ENCODE measurements around the gene ASTN2. TPM values are rescaled to one million over a fixed set of nuclear protein-coding genes. Genes with fewer than 3 reads are reported as not detected.
"Not testable (repeated sequence)": the region's sequence is repeated elsewhere in the genome, so short reads cannot be mapped to it uniquely, and the experiment has no call there.

ASTN2 gene
- total and polyA plus RNA-seq, 7 experiments from 2014 or later, result 2.2 to 5.3 (median 4.0) TPM

DNA sequence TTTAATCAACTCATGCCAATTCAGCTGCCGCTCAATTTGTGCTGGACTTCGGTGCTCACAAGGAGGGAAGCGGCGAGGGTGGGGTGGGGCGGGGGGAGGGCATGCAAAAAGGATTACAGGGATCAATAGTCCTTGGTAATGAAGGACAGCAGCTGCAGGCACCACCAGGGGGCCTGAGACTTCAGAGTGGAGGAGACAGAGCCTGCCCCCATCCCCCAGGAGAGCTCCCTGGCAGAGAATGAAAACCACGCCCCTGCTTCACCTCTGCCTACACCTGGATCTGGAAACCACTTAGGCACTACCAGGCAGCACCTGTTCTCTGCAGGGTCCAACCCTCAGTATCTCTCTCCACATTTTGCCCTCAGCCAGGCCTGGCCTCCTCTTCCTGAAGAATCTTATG, 572.2 kb downstream of the ASTN2 start:
- ATAC-seq (no peak), DNase-seq (no peak)
- no peaks in the 10 kb centered on the region for H3K36me3 Mint-ChIP-seq
- intact Hi-C loops (cut with micrococcal nuclease), result no loop called here
- Histone ChIP-seq H3K4me3 (ENCODE audit: low read length) (no peak overlapping the region), H3K27ac (ENCODE audit: low read depth, low read length) (no peak overlapping the region), H3K9me3 (ENCODE audit: control insufficient read depth in 2 of 3, low read length in 3 of 3) (no peaks in the 10 kb centered on the region), H3K36me3 (ENCODE audit: control insufficient read depth in 2 of 3, insufficient read depth in 3 of 3, low read length in 3 of 3) (no peaks in the 10 kb centered on the region), H3K4me1 (ENCODE audit: control insufficient read depth in 2 of 2, insufficient read depth in 2 of 2, low read length in 2 of 2) (no peaks in the 10 kb centered on the region), H3K27me3 (ENCODE audit: control insufficient read depth in 2 of 2, insufficient read depth in 2 of 2, low read length in 2 of 2) (no peaks in the 10 kb centered on the region)
- no peaks in the 10 kb centered on the region for H3K27me3 Mint-ChIP-seq
- POLR2A ChIA-PET, result no interaction called here
- no peak overlapping the region for H3K27ac Mint-ChIP-seq
- no peak overlapping the region for H3K4me3 Mint-ChIP-seq
- CTCF ChIA-PET, result no interaction called here
- H3K9me3 Mint-ChIP-seq, result peaks cover 0 to 5% (median 2%) of the 10 kb centered on the region in 11 donors
- peaks cover 0 to 2% (median 0%) of the 10 kb centered on the region in 7 donors for H3K4me1 Mint-ChIP-seq

DNA sequence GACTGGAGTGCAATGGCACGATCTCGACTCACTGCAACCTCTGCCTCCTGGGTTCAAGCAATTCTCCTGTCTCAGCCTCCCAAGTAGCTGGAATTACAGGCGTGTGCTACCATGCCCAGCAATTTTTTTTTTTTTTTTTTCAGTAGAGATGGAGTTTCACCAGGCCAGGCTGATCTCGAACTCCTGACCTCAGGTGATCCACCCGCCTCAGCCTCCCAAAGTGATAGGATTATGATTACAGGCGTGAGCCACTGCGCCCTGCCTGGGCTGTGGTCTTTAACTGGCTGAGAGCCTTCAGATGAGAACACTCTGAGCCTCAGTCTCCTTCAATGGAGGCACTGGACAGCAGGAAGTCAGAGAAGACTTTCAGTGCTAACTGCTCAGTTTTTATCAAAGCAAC, 576.4 kb downstream of the ASTN2 start:
- H3K9me3 ChIP-seq (ENCODE audit: control insufficient read depth in 2 of 3, low read length in 3 of 3); H3K27ac ChIP-seq (ENCODE audit: low read depth, low read length); H3K27me3 ChIP-seq (ENCODE audit: control insufficient read depth in 2 of 2, insufficient read depth in 2 of 2, low read length in 2 of 2); DNase-seq; POLR2A ChIA-PET; ATAC-seq; intact Hi-C loops (cut with micrococcal nuclease); H3K4me3 ChIP-seq (ENCODE audit: low read length); H3K36me3 Mint-ChIP-seq; H3K4me1 Mint-ChIP-seq; CTCF ChIA-PET; H3K4me3 Mint-ChIP-seq; H3K36me3 ChIP-seq (ENCODE audit: control insufficient read depth in 2 of 3, insufficient read depth in 3 of 3, low read length in 3 of 3); H3K9me3 Mint-ChIP-seq; H3K27ac Mint-ChIP-seq; H3K4me1 ChIP-seq (ENCODE audit: control insufficient read depth in 2 of 2, insufficient read depth in 2 of 2, low read length in 2 of 2): not testable (repeated sequence)
- H3K27me3 Mint-ChIP-seq, result peaks cover 0 to 23% (median 6%) of the 10 kb centered on the region in 5 donors

GRCh38 chr9:116837018-116837989, 577.6 kb downstream of the ASTN2 start:
- POLR2A ChIA-PET, result no interaction called here
- no peaks in the 10 kb centered on the region for H3K4me1 Mint-ChIP-seq

GRCh38 chr9:116830321-116830720, 584.5 kb downstream of the ASTN2 start:
- H3K4me3 ChIP-seq (ENCODE audit: low read length); H3K27ac Mint-ChIP-seq; H3K36me3 Mint-ChIP-seq; POLR2A ChIA-PET; H3K27ac ChIP-seq (ENCODE audit: low read depth, low read length); intact Hi-C loops (cut with micrococcal nuclease); H3K9me3 ChIP-seq (ENCODE audit: control insufficient read depth in 2 of 3, low read length in 3 of 3); ATAC-seq; H3K27me3 ChIP-seq (ENCODE audit: control insufficient read depth in 2 of 2, insufficient read depth in 2 of 2, low read length in 2 of 2); DNase-seq; H3K4me3 Mint-ChIP-seq; H3K4me1 ChIP-seq (ENCODE audit: control insufficient read depth in 2 of 2, insufficient read depth in 2 of 2, low read length in 2 of 2); CTCF ChIA-PET; H3K4me1 Mint-ChIP-seq; H3K27me3 Mint-ChIP-seq; H3K36me3 ChIP-seq (ENCODE audit: control insufficient read depth in 2 of 3, insufficient read depth in 3 of 3, low read length in 3 of 3): not testable (repeated sequence)
- peaks cover 0 to 18% (median 4%) of the 10 kb centered on the region in 11 donors for H3K9me3 Mint-ChIP-seq

More at GRCh38 chr9:116837018-116837989, 577.6 kb downstream of the ASTN2 start:
- H3K4me3 ChIP-seq (ENCODE audit: low read length), result no peak overlapping the region
- CTCF ChIA-PET, result no interaction called here
- no peaks in the 10 kb centered on the region for H3K9me3 ChIP-seq (ENCODE audit: control insufficient read depth in 2 of 3, low read length in 3 of 3)
- Mint-ChIP-seq H3K27ac (no peak overlapping the region), H3K27me3 (peaks cover 0 to 23% (median 6%) of the 10 kb centered on the region in 5 donors), H3K4me3 (no peak overlapping the region), H3K9me3 (peaks cover 0 to 5% (median 0%) of the 10 kb centered on the region in 11 donors), H3K36me3 (no peaks in the 10 kb centered on the region)
- DNase-seq, result no peak
- H3K27me3 ChIP-seq (ENCODE audit: control insufficient read depth in 2 of 2, insufficient read depth in 2 of 2, low read length in 2 of 2), result no peaks in the 10 kb centered on the region
- intact Hi-C loops (cut with micrococcal nuclease), result no loop called here
- H3K4me1 ChIP-seq (ENCODE audit: control insufficient read depth in 2 of 2, insufficient read depth in 2 of 2, low read length in 2 of 2), result no peaks in the 10 kb centered on the region
- no peak overlapping the region for H3K27ac ChIP-seq (ENCODE audit: low read depth, low read length)
- no peaks in the 10 kb centered on the region for H3K36me3 ChIP-seq (ENCODE audit: control insufficient read depth in 2 of 3, insufficient read depth in 3 of 3, low read length in 3 of 3)
- no peak for ATAC-seq

GRCh38 chr9:116821633-116822229, 593.1 kb downstream of the ASTN2 start:
- no peak for DNase-seq
- CTCF ChIA-PET, result no interaction called here
- intact Hi-C loops (cut with micrococcal nuclease), result no loop called here
- no peaks in the 10 kb centered on the region for H3K9me3 ChIP-seq (ENCODE audit: control insufficient read depth in 2 of 3, low read length in 3 of 3)
- H3K27me3 ChIP-seq (ENCODE audit: control insufficient read depth in 2 of 2, insufficient read depth in 2 of 2, low read length in 2 of 2), result no peaks in the 10 kb centered on the region
- Mint-ChIP-seq H3K36me3 (no peaks in the 10 kb centered on the region), H3K9me3 (peaks cover 0 to 5% (median 2%) of the 10 kb centered on the region in 11 donors), H3K4me1 (no peaks in the 10 kb centered on the region), H3K4me3 (no peak overlapping the region), H3K27ac (no peak overlapping the region), H3K27me3 (peaks cover 0 to 15% (median 0%) of the 10 kb centered on the region in 5 donors)
- no peak for ATAC-seq
- no peak overlapping the region for H3K4me3 ChIP-seq (ENCODE audit: low read length)
- no peak overlapping the region for H3K27ac ChIP-seq (ENCODE audit: low read depth, low read length)
- no peaks in the 10 kb centered on the region for H3K4me1 ChIP-seq (ENCODE audit: control insufficient read depth in 2 of 2, insufficient read depth in 2 of 2, low read length in 2 of 2)
- POLR2A ChIA-PET, result interaction anchor here (0.6 kb wide), 1 partner anchor 28 kb away, joined by 3 read pairs; no protein-coding TSS in a partner anchor
- no peaks in the 10 kb centered on the region for H3K36me3 ChIP-seq (ENCODE audit: control insufficient read depth in 2 of 3, insufficient read depth in 3 of 3, low read length in 3 of 3)

DNA sequence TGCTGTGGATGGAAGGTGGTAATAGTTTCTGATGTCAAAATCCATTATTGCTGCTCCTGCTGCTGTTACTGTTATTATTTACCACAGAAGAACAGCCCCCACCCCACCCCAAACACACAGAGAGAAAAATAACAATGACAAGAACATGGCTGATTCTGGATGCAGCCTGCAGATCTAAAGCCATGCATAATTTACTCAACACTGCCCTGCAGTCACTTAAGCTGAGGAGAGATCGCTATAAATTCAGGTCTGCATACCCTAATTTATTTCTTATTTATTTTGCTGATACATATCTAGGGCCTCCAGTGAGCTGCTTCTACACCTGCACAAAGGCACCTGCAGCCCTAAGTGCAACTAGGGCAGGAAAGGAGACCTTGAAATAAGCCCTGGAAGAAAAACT, 595.7 kb downstream of the ASTN2 start:
- peaks cover 0 to 21% (median 3%) of the 10 kb centered on the region in 5 donors for H3K27me3 Mint-ChIP-seq
- H3K36me3 ChIP-seq (ENCODE audit: control insufficient read depth in 2 of 3, insufficient read depth in 3 of 3, low read length in 3 of 3), result no peaks in the 10 kb centered on the region
- H3K27ac ChIP-seq (ENCODE audit: low read depth, low read length), result no peak overlapping the region
- peaks cover 0 to 4% (median 0%) of the 10 kb centered on the region in 11 donors for H3K9me3 Mint-ChIP-seq
- ATAC-seq (no peak), DNase-seq (no peak)
- H3K27ac Mint-ChIP-seq, result no peak overlapping the region
- H3K36me3 Mint-ChIP-seq, result no peaks in the 10 kb centered on the region
- H3K4me3 ChIP-seq (ENCODE audit: low read length), result no peak overlapping the region
- no peaks in the 10 kb centered on the region for H3K4me1 Mint-ChIP-seq
- intact Hi-C loops (cut with micrococcal nuclease), result no loop called here
- H3K4me1 ChIP-seq (ENCODE audit: control insufficient read depth in 2 of 2, insufficient read depth in 2 of 2, low read length in 2 of 2), result no peaks in the 10 kb centered on the region
- no peak overlapping the region for H3K4me3 Mint-ChIP-seq
- ChIA-PET CTCF (no interaction called here), POLR2A (no interaction called here)
- no peaks in the 10 kb centered on the region for H3K9me3 ChIP-seq (ENCODE audit: control insufficient read depth in 2 of 3, low read length in 3 of 3)
- H3K27me3 ChIP-seq (ENCODE audit: control insufficient read depth in 2 of 2, insufficient read depth in 2 of 2, low read length in 2 of 2), result no peaks in the 10 kb centered on the region
